Activated naive CD4-positive, alpha-beta T cell treated with anti-CD3 and anti-CD28 coated beads, Interleukin-2, amount 50 U/mL, for 24 hours (primary cell): ENCODE results near the gene ZNF761.
"Not testable (repeated sequence)": the region's sequence is repeated elsewhere in the genome, so short reads cannot be mapped to it uniquely, and the experiment has no call there.

ENCODE experiments used
- H3K27ac Mint-ChIP-seq: one replicate; pipeline ENCODE4 v1.8.0; 2021; ENCODE audit warnings: mild to moderate bottlenecking, mixed read lengths
- H3K27me3 Mint-ChIP-seq: one replicate; pipeline ENCODE4 v1.8.0; 2021; ENCODE audit warnings: mixed read lengths
- H3K36me3 Mint-ChIP-seq: one replicate; pipeline ENCODE4 v1.8.0; 2021; ENCODE audit warnings: mixed read lengths
- H3K4me1 Mint-ChIP-seq: one replicate; pipeline ENCODE4 v1.8.0; 2021; ENCODE audit warnings: mixed read lengths
- H3K4me3 Mint-ChIP-seq: one replicate; pipeline ENCODE4 v1.8.0; 2021; ENCODE audit warnings: mild to moderate bottlenecking, mixed read lengths
- H3K9me3 Mint-ChIP-seq: one replicate; pipeline ENCODE4 v1.8.0; 2021; ENCODE audit warnings: mixed read lengths

Gene ZNF761

DNA sequence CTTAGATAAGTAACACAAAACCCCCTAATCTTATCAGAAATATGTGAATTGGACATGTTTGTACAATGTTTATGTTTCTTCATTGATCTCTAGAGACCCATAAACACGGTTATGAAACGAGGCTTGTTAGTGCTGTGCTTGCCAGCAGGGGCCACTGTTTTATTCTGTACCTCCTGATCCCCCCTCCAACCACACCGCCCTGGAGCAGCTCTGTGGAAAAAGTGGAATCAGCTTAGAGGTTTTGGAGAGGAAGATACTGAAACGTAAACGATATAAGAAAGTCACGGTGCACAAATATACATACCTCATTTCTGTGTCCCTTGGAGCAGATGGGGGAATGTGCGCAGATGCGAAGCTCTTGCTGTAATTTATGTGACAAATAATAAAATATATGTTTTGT, 8.1 kb upstream of the ZNF761 start:
- not testable (repeated sequence) for H3K36me3 Mint-ChIP-seq, H3K4me3 Mint-ChIP-seq, H3K27me3 Mint-ChIP-seq, H3K9me3 Mint-ChIP-seq, H3K27ac Mint-ChIP-seq, H3K4me1 Mint-ChIP-seq

- Mint-ChIP-seq H3K36me3 (no peaks in the 10 kb centered on the region), H3K27ac (no peak overlapping the region), H3K4me3 (no peak overlapping the region), H3K9me3 (no peaks in the 10 kb centered on the region), H3K4me1 (peaks cover 13% of the 10 kb centered on the region), H3K27me3 (no peaks in the 10 kb centered on the region)
These were observed 6.7 kb upstream of the ZNF761 start for GRCh38 chr19:53424968-53425597.

DNA sequence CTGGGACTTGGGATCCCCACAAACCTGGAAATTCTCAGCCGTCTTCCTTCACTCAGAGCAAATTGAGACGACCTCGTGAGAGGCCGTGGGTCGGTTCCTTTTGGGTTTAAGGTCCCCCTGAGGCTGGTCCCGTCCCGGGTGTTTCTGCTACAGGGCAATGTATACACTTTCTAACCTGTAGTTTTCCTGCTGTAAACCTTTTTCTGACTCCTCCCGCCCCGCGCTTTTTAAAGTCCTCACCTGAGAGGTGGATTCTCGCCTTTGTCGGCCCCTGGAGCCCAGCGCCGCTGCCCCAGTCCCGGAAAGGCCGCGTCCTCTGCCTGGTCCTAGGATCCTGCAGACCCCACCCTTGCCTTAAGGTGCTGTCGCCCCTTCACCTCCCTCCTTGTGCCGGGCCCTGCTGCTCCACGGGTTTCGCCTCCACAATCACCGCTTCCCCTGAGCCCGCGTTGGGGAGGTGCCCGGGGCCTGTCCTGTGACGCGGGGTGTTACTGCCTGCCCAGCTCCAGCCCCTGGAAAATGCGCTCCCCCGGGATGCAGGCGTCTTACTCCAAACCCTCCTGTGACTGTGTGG, 391 bp downstream of the ZNF761 start:
- H3K9me3 Mint-ChIP-seq: no peaks in the 10 kb centered on the region
- H3K36me3 Mint-ChIP-seq: peaks cover 28% of the 10 kb centered on the region
- peak overlapping the region; percentile 91 for H3K4me3 Mint-ChIP-seq
- H3K27ac Mint-ChIP-seq: peak overlapping the region; percentile 95
- no peaks in the 10 kb centered on the region for H3K27me3 Mint-ChIP-seq
- H3K4me1 Mint-ChIP-seq: peaks cover 46% of the 10 kb centered on the region

DNA sequence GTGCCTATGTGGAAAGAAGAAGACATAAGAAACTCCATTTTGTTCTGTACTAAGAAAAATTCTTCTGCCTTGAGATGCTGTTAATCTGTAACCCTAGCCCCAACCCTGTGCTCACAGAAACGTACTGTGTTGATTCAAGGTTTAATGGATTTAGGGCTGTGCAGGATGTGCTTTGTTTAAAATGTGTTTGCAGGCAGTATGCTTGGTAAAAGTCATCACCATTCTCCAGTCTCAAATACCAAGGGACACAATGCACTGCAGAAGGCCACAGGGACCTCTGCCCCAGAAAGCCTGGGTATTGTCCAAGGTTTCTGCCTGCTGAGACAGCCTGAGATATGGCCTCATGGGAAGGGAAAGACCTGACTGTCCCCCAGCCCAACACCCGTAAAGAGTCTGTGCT, 12.0 kb downstream of the ZNF761 start:
- not testable (repeated sequence) for H3K9me3 Mint-ChIP-seq, H3K27ac Mint-ChIP-seq, H3K4me1 Mint-ChIP-seq, H3K27me3 Mint-ChIP-seq, H3K4me3 Mint-ChIP-seq
- peaks cover 63% of the 10 kb centered on the region for H3K36me3 Mint-ChIP-seq

DNA sequence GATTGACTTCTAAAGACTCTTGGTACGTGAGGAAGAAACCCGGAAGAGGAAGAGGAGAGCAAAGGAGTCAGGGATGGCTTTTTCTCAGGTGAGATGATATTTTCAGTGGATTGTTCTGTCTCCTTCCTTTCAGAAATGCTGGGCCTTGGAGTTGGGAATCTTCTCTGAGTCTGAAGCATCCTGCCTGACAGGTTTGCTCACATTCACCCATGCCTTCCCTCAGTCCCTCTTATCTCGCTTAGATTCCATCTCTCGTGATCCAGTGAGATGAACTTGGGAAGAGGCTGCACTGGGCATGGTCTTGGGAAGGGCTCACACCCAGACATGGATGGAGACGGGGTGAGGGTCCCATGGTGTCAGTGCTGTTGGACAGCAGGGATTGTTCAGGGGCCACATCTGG, 15.4 kb downstream of the ZNF761 start:
- H3K9me3 Mint-ChIP-seq, H3K27me3 Mint-ChIP-seq, H3K4me1 Mint-ChIP-seq, H3K27ac Mint-ChIP-seq, H3K4me3 Mint-ChIP-seq: not testable (repeated sequence)
- H3K36me3 Mint-ChIP-seq: peaks cover 69% of the 10 kb centered on the region

- no peaks in the 10 kb centered on the region for H3K27me3 Mint-ChIP-seq
- no peak overlapping the region for H3K4me3 Mint-ChIP-seq
- H3K9me3 Mint-ChIP-seq: peaks cover 37% of the 10 kb centered on the region
- H3K36me3 Mint-ChIP-seq: peaks cover 67% of the 10 kb centered on the region
- H3K4me1 Mint-ChIP-seq: no peaks in the 10 kb centered on the region
- H3K27ac Mint-ChIP-seq: no peak overlapping the region
These were observed 24.0 kb downstream of the ZNF761 start for GRCh38 chr19:53455828-53456227.

DNA sequence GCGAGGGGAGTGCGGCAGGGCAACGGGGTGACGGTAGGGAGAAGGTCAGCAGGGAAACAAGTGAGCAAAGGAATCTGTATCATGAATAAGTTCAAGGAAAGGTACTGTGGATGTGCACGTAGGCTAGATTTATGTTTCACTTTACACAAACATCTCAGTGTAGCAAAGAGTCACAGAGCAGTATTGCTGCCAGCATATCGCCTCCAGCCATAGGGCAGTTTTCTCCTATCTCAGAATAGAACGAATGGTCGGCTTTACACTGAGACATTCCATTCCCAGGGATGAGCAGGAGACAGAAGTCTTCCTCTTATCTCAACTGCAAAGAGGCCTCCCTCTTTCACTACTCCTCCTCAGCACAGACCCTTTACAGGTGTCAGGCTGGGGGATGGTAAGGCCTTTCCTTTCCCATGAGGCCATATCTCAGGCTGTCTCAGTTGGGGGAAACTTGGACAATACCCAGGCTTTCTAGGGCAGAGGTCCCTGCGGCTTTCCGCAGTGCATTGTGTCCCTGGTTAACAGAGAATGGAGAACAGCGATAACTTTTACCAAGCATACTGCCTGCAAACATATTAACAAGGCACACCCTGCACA, 28.4 kb downstream of the ZNF761 start:
- Mint-ChIP-seq H3K36me3 (peaks cover 45% of the 10 kb centered on the region), H3K9me3 (peaks cover 46% of the 10 kb centered on the region)
- H3K4me1 Mint-ChIP-seq, H3K27ac Mint-ChIP-seq, H3K4me3 Mint-ChIP-seq, H3K27me3 Mint-ChIP-seq: not testable (repeated sequence)

DNA sequence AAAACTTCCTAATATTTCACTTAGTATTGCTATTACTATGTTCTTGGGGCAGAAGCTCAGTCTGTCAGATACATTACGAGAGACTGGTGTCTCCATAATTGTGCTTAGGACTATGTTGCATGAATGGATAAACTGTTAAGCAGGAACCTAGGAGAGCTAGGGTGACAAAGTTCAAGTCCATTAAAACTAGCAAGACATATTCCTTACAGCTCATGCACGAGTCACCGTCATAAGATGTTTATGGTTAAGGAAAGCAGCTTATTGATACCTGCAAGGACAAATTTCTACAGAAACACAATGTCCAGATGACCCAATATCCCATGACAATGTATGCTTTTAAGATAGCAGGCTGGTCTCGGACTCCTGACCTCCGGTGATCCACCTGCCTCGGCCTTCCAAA, 30.1 kb downstream of the ZNF761 start:
- Mint-ChIP-seq H3K27me3 (peaks cover 11% of the 10 kb centered on the region), H3K4me3 (no peak overlapping the region), H3K36me3 (peaks cover 29% of the 10 kb centered on the region), H3K9me3 (peaks cover 30% of the 10 kb centered on the region), H3K27ac (no peak overlapping the region), H3K4me1 (peaks cover 5% of the 10 kb centered on the region)

DNA sequence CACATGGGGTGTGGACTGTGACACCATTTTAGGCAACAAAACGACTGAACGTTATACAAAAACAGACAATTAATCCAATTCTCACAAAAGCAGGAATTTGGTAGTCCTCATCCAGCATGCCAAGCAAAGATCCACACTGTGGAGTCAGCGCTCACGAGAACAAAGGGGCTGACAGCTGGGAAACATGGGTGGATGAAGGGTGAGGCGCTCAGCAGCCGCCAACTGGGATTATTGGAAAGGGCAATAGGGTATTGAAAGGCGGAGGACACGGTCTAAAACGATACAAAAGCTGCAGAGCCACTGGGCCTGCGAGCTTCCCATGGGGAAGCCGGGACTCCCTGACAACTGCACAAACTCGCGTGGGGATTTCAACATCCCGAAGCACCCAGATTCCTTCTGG, 31.1 kb downstream of the ZNF761 start:
- peaks cover 22% of the 10 kb centered on the region for H3K36me3 Mint-ChIP-seq
- H3K9me3 Mint-ChIP-seq: peaks cover 30% of the 10 kb centered on the region
- no peak overlapping the region for H3K4me3 Mint-ChIP-seq
- no peak overlapping the region for H3K27ac Mint-ChIP-seq
- peaks cover 9% of the 10 kb centered on the region for H3K4me1 Mint-ChIP-seq
- H3K27me3 Mint-ChIP-seq: peaks cover 11% of the 10 kb centered on the region

DNA sequence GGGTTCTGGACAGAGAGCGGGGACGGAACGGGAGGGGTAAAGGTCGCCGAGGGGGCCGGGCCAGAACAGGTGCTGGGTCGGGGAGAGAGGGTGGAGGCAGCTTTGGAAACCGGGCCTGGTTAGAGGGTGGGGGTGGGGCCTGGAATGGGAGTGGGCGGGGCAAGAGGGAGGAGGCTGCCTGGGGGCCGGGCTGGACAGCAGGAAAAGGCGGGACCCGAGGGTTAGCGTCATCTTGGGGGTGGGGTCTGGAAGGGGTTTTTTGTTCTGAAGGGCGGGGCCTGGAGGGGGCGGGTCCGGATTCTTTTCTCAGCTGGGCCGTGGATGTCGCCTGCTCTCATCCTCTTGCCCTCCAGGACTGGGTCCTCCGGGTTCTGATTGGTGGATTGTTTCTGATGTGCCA, 31.5 kb downstream of the ZNF761 start:
- H3K4me3 Mint-ChIP-seq: no peak overlapping the region
- peaks cover 20% of the 10 kb centered on the region for H3K36me3 Mint-ChIP-seq
- peaks cover 11% of the 10 kb centered on the region for H3K27me3 Mint-ChIP-seq
- no peak overlapping the region for H3K27ac Mint-ChIP-seq
- peaks cover 28% of the 10 kb centered on the region for H3K9me3 Mint-ChIP-seq
- H3K4me1 Mint-ChIP-seq: peaks cover 12% of the 10 kb centered on the region

GRCh38 chr19:53466726-53467484, 35.1 kb downstream of the ZNF761 start:
- peaks cover 35% of the 10 kb centered on the region for H3K4me1 Mint-ChIP-seq

DNA sequence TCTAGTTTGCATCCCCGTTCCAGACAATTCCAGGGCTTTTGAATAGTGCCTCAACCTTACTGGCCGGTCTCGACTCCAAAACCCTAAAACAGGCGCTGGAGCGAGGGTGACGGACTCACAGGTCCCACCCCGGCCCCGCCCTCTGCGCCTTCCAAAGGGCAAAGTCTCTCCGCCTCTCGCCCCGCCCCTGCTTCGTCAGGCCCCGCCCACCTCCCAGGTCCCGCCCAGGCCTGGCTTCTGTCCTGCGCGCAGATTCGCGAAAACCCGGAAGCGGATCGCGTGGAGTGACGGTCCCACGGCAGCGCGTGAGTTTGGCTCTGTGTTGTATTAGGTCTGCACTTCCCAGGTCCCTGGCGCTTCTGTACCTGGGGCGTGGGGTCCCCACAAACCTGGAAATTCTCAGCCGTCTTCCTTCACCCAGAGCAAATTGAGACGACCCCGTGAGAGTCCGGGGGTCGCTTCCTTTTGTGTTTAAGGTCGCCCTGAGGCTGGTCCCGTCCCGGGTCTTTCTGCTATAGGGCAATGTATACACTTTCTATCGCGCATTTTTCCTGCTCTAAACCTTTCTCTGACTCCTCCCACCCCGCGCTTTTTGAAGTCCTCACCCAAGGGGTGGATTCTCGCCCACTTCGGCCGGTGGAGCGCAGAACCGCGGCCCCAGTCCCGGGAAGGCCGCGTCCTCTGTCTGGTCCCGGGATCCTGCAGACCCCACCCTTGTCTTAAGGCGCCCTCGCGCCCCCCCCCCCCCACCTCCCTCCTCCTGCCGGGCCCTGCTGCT, 35.9 kb downstream of the ZNF761 start, which contains the start of gene ZNF813:
Gene ZNF813, plus strand, starts transcription at position 249 of the 778 bp plus-strand sequence. CDS start 16,090 bp downstream, outside the sequence.
- Mint-ChIP-seq H3K9me3 (peaks cover 3% of the 10 kb centered on the region), H3K36me3 (peaks cover 35% of the 10 kb centered on the region), H3K27ac (peak within 1 kb of the TSS; percentile 79), H3K27me3 (peaks cover 11% of the 10 kb centered on the region), H3K4me3 (peak within 1 kb of the TSS; percentile 90), H3K4me1 (peaks cover 39% of the 10 kb centered on the region)

More at GRCh38 chr19:53466726-53467484, 35.1 kb downstream of the ZNF761 start:
- peaks cover 11% of the 10 kb centered on the region for H3K27me3 Mint-ChIP-seq
- H3K36me3 Mint-ChIP-seq: peaks cover 32% of the 10 kb centered on the region
- H3K9me3 Mint-ChIP-seq: peaks cover 4% of the 10 kb centered on the region
- H3K27ac Mint-ChIP-seq: no peak overlapping the region
- peak overlapping the region; percentile 90 for H3K4me3 Mint-ChIP-seq

GRCh38 chr19:53468628-53469027, 36.8 kb downstream of the ZNF761 start:
- not testable (repeated sequence) for H3K9me3 Mint-ChIP-seq, H3K27ac Mint-ChIP-seq, H3K27me3 Mint-ChIP-seq
- Mint-ChIP-seq H3K4me3 (peak overlapping the region; percentile 90), H3K36me3 (peaks cover 36% of the 10 kb centered on the region), H3K4me1 (peaks cover 39% of the 10 kb centered on the region)

DNA sequence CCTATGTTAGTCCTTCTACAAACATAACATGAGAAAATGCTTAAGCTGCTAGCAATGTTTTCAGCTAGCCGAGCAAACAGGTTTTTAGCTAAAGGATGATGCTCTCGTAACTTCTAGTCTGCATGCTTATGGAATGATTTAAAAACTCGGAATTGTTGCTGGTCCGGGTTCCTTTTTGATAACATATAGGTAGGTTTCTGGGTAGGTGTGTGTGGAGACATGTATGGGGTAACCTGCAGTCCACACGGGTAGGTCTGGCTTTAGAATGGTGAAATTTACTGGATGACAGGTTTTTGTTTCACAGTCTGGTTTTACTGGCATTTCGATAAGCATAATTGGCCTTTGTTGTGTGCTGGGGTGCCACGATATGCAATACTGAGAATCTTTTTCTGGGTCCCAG, 40.1 kb downstream of the ZNF761 start:
- Mint-ChIP-seq H3K4me3 (no peak overlapping the region), H3K27me3 (no peaks in the 10 kb centered on the region), H3K4me1 (peaks cover 41% of the 10 kb centered on the region), H3K9me3 (no peaks in the 10 kb centered on the region), H3K27ac (no peak overlapping the region), H3K36me3 (peaks cover 54% of the 10 kb centered on the region)

GRCh38 chr19:53474832-53475231, 43.0 kb downstream of the ZNF761 start:
- H3K27me3 Mint-ChIP-seq, H3K4me3 Mint-ChIP-seq, H3K9me3 Mint-ChIP-seq, H3K27ac Mint-ChIP-seq: not testable (repeated sequence)
- Mint-ChIP-seq H3K36me3 (peaks cover 70% of the 10 kb centered on the region), H3K4me1 (peaks cover 19% of the 10 kb centered on the region)
